ENCODE measurements around the gene ANKRD12.

ANKRD12 gene

DNA sequence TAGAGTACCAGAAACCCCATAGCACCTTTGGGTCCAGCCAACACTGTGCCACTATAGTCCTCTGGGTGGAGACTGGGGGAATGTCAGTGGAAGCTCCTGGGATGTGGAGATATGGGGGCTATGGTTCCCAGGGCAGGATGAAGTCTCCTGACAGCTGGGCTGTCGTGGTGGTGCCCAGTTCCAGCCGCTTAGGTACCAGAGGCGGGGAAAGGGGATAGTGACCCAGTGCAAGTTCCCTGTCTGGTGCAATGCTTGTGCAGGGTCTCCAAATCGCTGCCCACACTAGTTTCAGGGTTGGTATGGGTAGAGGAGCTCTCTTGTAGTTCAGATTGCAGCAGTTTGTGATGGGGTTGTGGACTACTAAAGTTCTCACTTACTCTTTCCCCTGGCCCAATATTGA lies 97.9 kb downstream of the ANKRD12 start:
- no peaks in the 10 kb centered on the region for H3K4me1 ChIP-seq (ENCODE audit: control insufficient read depth, insufficient read depth, low read length)
- no peaks in the 10 kb centered on the region for H3K9me3 ChIP-seq (ENCODE audit: control insufficient read depth, insufficient read depth, low read depth, low read length)
- ChIA-PET POLR2A (no interaction called here), CTCF (no interaction called here)
- peaks cover 0 to 4% of the 10 kb centered on the region in 2 experiments; a peak in 1 of 3 replicates for H3K36me3 ChIP-seq (ENCODE audit: control insufficient read depth in 2 of 2, insufficient read depth in 1 of 2, low read length in 2 of 2)
- no peak for TF ChIP-seq ZNF670 (tag by site-specific recombination; IDR thresholded peaks at IDR 0.05; ENCODE audit: low read depth)
- TF ChIP-seq, protein P1, sequence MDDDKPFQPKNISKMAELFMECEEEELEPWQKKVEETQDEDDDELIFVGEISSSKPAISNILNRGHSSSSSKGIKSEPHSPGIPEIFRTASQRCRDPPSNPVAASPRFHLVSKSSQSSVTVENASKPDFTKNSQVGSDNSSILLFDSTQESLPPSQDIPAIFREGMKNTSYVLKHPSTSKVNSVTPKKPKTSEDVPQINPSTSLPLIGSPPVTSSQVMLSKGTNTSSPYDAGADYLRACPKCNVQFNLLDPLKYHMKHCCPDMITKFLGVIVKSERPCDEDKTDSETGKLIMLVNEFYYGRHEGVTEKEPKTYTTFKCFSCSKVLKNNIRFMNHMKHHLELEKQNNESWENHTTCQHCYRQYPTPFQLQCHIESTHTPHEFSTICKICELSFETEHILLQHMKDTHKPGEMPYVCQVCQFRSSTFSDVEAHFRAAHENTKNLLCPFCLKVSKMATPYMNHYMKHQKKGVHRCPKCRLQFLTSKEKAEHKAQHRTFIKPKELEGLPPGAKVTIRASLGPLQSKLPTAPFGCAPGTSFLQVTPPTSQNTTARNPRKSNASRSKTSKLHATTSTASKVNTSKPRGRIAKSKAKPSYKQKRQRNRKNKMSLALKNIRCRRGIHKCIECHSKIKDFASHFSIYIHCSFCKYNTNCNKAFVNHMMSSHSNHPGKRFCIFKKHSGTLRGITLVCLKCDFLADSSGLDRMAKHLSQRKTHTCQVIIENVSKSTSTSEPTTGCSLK (tag by site-specific recombination; IDR thresholded peaks at IDR 0.05), result no peak
- TF ChIP-seq ZNF837 (tag by site-specific recombination; IDR thresholded peaks at IDR 0.05), result no peak
- no peak for TF ChIP-seq FEZF1 (tag by site-specific recombination; IDR thresholded peaks at IDR 0.05)
- no peak for TF ChIP-seq ZNF214 (tag by site-specific recombination; IDR thresholded peaks at IDR 0.05; ENCODE audit: borderline replicate concordance)
- no peak for TF ChIP-seq BCL11A (tag by site-specific recombination; IDR thresholded peaks at IDR 0.05; ENCODE audit: low read depth)
- no peak for TF ChIP-seq ZNF138 (tag by site-specific recombination; IDR thresholded peaks at IDR 0.05; ENCODE audit: borderline replicate concordance)
- TF ChIP-seq ZNF416 (tag by site-specific recombination; IDR thresholded peaks at IDR 0.05), result no peak
- TF ChIP-seq ZNF555 (tag by site-specific recombination; conservative IDR thresholded peaks at IDR 0.05), result no peak
- TF ChIP-seq ZNF114 (tag by site-specific recombination; IDR thresholded peaks at IDR 0.05), result no peak
- TF ChIP-seq ZNF426 (tag by site-specific recombination; IDR thresholded peaks at IDR 0.05), result no peak
- TF ChIP-seq ZNF624 (tag by site-specific recombination; IDR thresholded peaks at IDR 0.05), result no peak
- TF ChIP-seq REPIN1 (tag by site-specific recombination; IDR thresholded peaks at IDR 0.05; ENCODE audit: low read depth), result no peak
- no peak for TF ChIP-seq ZNF239 (tag by site-specific recombination; IDR thresholded peaks at IDR 0.05)
- TF ChIP-seq ZNF112 (tag by site-specific recombination; IDR thresholded peaks at IDR 0.05), result no peak
- no peak overlapping the region for H3K27ac ChIP-seq (ENCODE audit: extremely low read depth, low read depth, low read length)
- no peak overlapping the region for H3K4me3 ChIP-seq (ENCODE audit: low read depth, low read length)

DNA sequence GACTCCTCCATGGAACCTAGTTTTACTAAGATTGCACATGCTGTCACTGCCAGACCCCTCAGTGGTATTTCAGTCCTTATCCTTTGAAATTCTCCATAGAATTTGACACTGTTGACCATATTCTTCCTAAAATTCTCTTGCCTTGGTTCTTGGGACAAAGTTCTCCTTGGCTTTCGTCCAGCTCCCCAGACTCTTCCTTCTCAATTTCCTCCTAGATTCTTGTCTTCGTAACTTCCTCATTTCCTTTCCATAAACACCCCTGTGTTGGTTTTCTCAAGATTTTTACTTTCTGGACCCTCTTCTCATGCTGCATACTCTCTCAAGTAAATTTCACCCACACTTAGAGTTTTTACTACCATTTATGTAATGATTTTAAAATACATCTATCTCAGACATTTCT lies 101.4 kb downstream of the ANKRD12 start:
- H3K36me3 ChIP-seq (ENCODE audit: control insufficient read depth in 2 of 2, insufficient read depth in 1 of 2, low read length in 2 of 2), result peaks cover 0 to 5% of the 10 kb centered on the region in 2 experiments; a peak in 1 of 3 replicates
- CTCF ChIA-PET, result interaction anchor here (0.6 to 1.2 kb wide), 4 partner anchors 13 to 77 kb away, joined by 3 to 5 read pairs (median 3); no protein-coding TSS in a partner anchor
- no peak overlapping the region for H3K27ac ChIP-seq (ENCODE audit: extremely low read depth, low read depth, low read length)
- no peaks in the 10 kb centered on the region for H3K9me3 ChIP-seq (ENCODE audit: control insufficient read depth, insufficient read depth, low read depth, low read length)
- H3K4me1 ChIP-seq (ENCODE audit: control insufficient read depth, insufficient read depth, low read length), result no peaks in the 10 kb centered on the region
- no peak overlapping the region for H3K4me3 ChIP-seq (ENCODE audit: low read depth, low read length)
- POLR2A ChIA-PET, result no interaction called here
- TF ChIP-seq OVOL3 (tag by site-specific recombination; IDR thresholded peaks at IDR 0.05), result no peak
- TF ChIP-seq, protein P2, sequence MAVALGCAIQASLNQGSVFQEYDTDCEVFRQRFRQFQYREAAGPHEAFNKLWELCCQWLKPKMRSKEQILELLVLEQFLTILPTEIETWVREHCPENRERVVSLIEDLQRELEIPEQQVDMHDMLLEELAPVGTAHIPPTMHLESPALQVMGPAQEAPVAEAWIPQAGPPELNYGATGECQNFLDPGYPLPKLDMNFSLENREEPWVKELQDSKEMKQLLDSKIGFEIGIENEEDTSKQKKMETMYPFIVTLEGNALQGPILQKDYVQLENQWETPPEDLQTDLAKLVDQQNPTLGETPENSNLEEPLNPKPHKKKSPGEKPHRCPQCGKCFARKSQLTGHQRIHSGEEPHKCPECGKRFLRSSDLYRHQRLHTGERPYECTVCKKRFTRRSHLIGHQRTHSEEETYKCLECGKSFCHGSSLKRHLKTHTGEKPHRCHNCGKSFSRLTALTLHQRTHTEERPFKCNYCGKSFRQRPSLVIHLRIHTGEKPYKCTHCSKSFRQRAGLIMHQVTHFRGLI (tag by site-specific recombination; IDR thresholded peaks at IDR 0.05), result no peak
- TF ChIP-seq ZNF223 (tag by site-specific recombination; IDR thresholded peaks at IDR 0.05), result no peak
- TF ChIP-seq, protein P3, sequence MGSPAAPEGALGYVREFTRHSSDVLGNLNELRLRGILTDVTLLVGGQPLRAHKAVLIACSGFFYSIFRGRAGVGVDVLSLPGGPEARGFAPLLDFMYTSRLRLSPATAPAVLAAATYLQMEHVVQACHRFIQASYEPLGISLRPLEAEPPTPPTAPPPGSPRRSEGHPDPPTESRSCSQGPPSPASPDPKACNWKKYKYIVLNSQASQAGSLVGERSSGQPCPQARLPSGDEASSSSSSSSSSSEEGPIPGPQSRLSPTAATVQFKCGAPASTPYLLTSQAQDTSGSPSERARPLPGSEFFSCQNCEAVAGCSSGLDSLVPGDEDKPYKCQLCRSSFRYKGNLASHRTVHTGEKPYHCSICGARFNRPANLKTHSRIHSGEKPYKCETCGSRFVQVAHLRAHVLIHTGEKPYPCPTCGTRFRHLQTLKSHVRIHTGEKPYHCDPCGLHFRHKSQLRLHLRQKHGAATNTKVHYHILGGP (tag by site-specific recombination; IDR thresholded peaks at IDR 0.05), result no peak
- no peak for TF ChIP-seq ZNF501 (tag by site-specific recombination; IDR thresholded peaks at IDR 0.05)
- no peak for TF ChIP-seq HOXD13 (CRISPR knock-in tag; IDR thresholded peaks at IDR 0.05; ENCODE audit: borderline replicate concordance)
- no peak for TF ChIP-seq ZNF558 (tag by site-specific recombination; IDR thresholded peaks at IDR 0.05)
- TF ChIP-seq ZEB2 (tag by site-specific recombination; IDR thresholded peaks at IDR 0.05), result no peak
- TF ChIP-seq GLIS2 (tag by site-specific recombination; IDR thresholded peaks at IDR 0.05), result no peak
- TF ChIP-seq RBAK (tag by site-specific recombination; IDR thresholded peaks at IDR 0.05), result no peak
- TF ChIP-seq ZNF302 (tag by site-specific recombination; IDR thresholded peaks at IDR 0.05; ENCODE audit: low read depth), result no peak
- no peak for TF ChIP-seq GLIS1 (tag by site-specific recombination; IDR thresholded peaks at IDR 0.05)
- TF ChIP-seq SP3 (tag by site-specific recombination; IDR thresholded peaks at IDR 0.05), result no peak
- TF ChIP-seq ZNF521 (tag by site-specific recombination; IDR thresholded peaks at IDR 0.05), result no peak
- TF ChIP-seq ZNF394 (tag by site-specific recombination; IDR thresholded peaks at IDR 0.05; ENCODE audit: borderline replicate concordance), result no peak

Measured in HEK293 (cell line).